Fibroblast of skin of left quadriceps (primary cell): ENCODE results near the gene ERGIC2.
"Not testable (repeated sequence)": the region's sequence is repeated elsewhere in the genome, so short reads cannot be mapped to it uniquely, and the experiment has no call there.

Experiments used
- DNase-seq, 2 experiments: peaks; one replicate each; pipeline ENCODE4 v3.0.0-alpha.2; 2013; ENCODE audit warnings: low read depth in 2 of 2

The ERGIC2 gene

DNA sequence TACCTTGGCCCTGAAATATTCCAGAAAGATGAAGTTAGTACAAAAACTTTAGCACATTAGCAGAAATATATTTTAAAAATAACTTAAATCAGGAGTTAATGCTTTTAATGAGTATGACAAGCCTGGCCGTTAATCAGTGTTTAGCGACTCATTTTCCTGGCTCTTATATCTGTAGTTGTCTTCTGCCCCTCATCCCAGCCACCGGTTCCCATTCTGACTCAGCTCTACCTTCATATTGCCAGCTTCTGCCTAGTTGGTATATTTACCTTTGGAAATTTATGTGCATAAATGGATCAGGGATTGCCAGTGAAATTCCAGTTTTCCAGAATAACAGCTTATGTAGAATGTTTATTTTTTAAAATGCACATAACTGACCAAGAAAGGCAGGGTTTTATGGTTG is 79.9 kb downstream of the ERGIC2 start:
- DNase-seq: no peak

DNA sequence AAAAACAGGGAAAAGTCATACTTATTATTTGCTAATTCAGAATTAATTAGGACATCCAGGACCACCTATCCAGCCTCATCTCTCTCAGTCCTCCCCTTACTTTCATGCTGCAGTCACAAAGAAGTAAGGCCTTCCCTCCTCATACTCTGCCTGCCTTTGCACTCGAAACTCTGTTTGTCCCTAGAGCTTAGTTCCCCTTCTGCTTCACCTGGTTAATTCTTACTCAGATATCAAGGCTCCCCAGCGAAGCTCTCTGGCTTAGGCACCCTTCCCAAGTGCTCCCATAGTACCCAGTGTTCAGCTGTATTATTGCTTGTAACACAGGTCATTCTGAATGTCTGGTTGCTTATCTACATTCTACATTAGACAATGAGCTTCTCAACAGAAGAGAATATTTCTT is 81.3 kb downstream of the ERGIC2 start:
- DNase-seq: no peak

DNA sequence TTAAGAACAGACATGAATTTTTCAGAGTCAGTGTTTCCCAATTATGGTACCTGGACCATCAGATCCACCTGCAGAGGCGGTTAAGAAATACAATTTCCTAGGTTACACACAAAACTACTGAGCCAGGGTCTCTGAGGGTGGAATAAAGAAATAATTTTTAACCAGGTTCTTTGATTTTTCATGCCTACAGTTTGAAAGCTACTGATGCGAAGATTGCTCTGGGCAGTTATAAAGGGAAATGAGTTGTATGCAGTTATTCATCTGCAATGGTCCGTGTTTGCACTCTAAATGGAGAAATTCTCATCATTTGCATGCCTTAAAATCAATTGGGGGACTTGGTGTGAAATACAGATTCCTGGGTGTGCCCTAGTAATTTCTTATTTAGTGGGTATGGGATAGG is 89.7 kb downstream of the ERGIC2 start:
- no peak for DNase-seq

DNA sequence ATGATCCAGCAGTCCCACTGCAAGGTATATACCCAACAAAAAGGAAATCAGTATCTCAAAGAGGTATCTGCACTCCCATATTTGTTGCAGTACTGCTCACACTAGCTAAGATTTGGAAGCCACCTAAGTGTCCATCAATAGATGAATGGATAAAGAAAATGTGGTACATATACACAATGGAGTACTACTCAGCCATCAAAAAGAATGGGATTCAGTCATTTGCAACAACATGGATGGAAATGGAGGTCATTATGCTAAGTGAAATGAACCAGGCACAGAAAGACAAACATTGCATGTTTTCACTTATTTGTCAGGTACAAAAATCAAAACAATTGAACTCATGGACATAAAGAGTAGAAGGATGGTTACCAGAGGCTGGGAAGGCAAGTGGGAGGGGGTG is 90.5 kb downstream of the ERGIC2 start:
- not testable (repeated sequence) for DNase-seq

DNA sequence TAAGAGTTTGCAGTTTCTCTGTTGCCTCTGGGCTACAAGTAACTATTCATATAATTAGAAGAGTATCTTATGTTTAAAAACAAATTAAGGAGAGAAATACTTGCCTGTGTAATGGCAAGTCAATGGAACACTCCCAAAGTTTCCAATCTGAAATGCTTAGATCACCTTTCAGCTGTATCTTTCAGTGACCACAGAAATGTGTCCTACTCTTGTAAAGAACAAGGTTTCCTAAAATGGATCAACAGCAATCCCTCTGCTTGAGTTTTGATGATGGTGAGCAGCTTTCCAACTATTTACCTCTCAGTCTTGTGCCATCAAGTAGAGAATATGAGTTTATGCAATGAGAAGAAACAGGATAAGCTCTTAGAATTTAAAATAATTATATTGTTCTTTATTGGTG is 92.9 kb downstream of the ERGIC2 start:
- DNase-seq: no peak

DNA sequence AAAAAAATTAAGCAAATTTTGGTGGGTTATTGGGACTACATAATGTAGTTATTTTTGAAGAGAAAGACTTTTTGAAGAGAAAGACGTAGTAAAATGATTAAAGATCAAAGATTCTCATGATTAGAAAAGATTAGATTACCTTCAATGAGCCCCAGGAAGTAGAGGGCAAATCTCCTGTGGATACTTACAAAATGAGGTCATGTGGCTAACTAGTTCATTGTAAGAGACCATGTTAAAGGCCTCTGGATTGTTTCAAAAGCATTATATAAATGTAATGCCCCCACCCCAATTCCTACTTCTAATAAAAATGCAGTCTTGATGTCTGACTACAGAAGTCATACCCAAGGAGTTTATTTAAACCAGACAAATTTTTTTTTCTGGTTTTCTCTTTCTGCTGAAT is 93.3 kb downstream of the ERGIC2 start:
- DNase-seq: no peak
